Measurements from ENCODE around the gene PEA15. TPM values are rescaled to one million over a fixed set of nuclear protein-coding genes. Genes with fewer than 3 reads are reported as not detected.

Gene PEA15
- total and polyA plus RNA-seq, 9 of the 15 experiments (the other 6 are each of a cell fraction or from before 2014, with no cell fraction given): 8.2 to 175 (median 35.4) TPM

GRCh38 chr1:160169553-160170399 lies 35.4 kb upstream of the PEA15 start:
- H3K27ac ChIP-seq (ENCODE audit: extremely low read depth, low read depth, low read length): no peak overlapping the region
- H3K4me3 ChIP-seq: no peak overlapping the region
- ChIA-PET CTCF (ENCODE audit: low intra/inter-chr PET ratio) (interaction anchor here (0.5 kb wide), 1 partner anchor 544 kb away, joined by 3 read pairs; no protein-coding TSS in a partner anchor), POLR2A (interaction anchor here (1.1 to 1.4 kb wide), 3 partner anchors 9 to 42 kb away, joined by 4 read pairs; no protein-coding TSS in a partner anchor)
- peaks cover 48 to 88% of the 10 kb centered on the region in 2 experiments for H3K27me3 ChIP-seq (ENCODE audit: control insufficient read depth in 2 of 2, insufficient read depth in 2 of 2, low read length in 2 of 2)
- no peaks in the 10 kb centered on the region for H4K20me1 ChIP-seq (replicated peaks; ENCODE audit: control insufficient read depth, insufficient read depth, low read length)
- BruUV-seq (replicated peaks): no TSS peak
- TF ChIP-seq NFYB (IDR thresholded peaks at IDR 0.05; ENCODE audit: extremely low read depth, insufficient read length) (no peak), TCF7 (IDR thresholded peaks at IDR 0.05; ENCODE audit: borderline replicate concordance) (no peak), GTF2E2 (tag; IDR thresholded peaks at IDR 0.05) (no peak), MAFF (IDR thresholded peaks at IDR 0.05; ENCODE audit: low read length) (no peak), ZNF512 (tag; IDR thresholded peaks at IDR 0.05) (no peak), HOXB6 (CRISPR knock-in tag; IDR thresholded peaks at IDR 0.05; ENCODE audit: borderline replicate concordance) (no peak), ATF3 (IDR thresholded peaks at IDR 0.05) (no peak), ATF3 (CRISPR knock-in tag; conservative IDR thresholded peaks at IDR 0.05) (no peak), E2F1 (CRISPR knock-in tag; IDR thresholded peaks at IDR 0.05) (no peak), THAP7 (CRISPR knock-in tag; IDR thresholded peaks at IDR 0.05) (no peak), GTF2A2 (tag; IDR thresholded peaks at IDR 0.05) (no peak), E2F8 (IDR thresholded peaks at IDR 0.05; ENCODE audit: low read depth, partially characterized antibody) (no peak), PHB2 (IDR thresholded peaks at IDR 0.05; ENCODE audit: low read depth) (no peak), RBFOX2 (IDR thresholded peaks at IDR 0.05; ENCODE audit: low read depth, low read length) (no peak)
- no peaks in the 10 kb centered on the region for H3K79me2 ChIP-seq (ENCODE audit: control insufficient read depth, insufficient read depth, low read length)
- H3K9me1 ChIP-seq (ENCODE audit: control insufficient read depth, insufficient read depth, low read length): no peaks in the 10 kb centered on the region
- intact Hi-C loops (cut with micrococcal nuclease) (no loop called here), in situ Hi-C loops (cut with MboI) (no loop called here)
- ATAC-seq: no peak
- H3K4me1 ChIP-seq (replicated peaks in 1 of 2; ENCODE audit: control insufficient read depth in 2 of 2, insufficient read depth in 2 of 2, low read length in 2 of 2): no peaks in the 10 kb centered on the region
- DNase-seq (ENCODE audit: extremely low read depth in 1 of 4, low spot score in 3 of 4): no peak
- WGBS (ENCODE audit: insufficient coverage, low coverage, missing lambda C conversion rate): 2% methylated on average over 15 of the region's 15 CpGs
- H3K9me3 ChIP-seq (replicated peaks; ENCODE audit: control insufficient read depth, insufficient read depth, low read depth, low read length): no peaks in the 10 kb centered on the region
- no peaks in the 10 kb centered on the region for H3K36me3 ChIP-seq (ENCODE audit: control insufficient read depth, insufficient read depth, low read length)
- FAIRE-seq: no peak
- no peak overlapping the region for H3K4me2 ChIP-seq (ENCODE audit: insufficient read depth, low read length)
- no peak overlapping the region for H3K9ac ChIP-seq (ENCODE audit: insufficient read depth in 1 of 2, low read depth in 2 of 2, low read length in 2 of 2)
- no peak overlapping the region for H2AFZ ChIP-seq (ENCODE audit: low read depth, low read length)
